DND-41 (cell line): ENCODE data around the gene FHOD3.

Experiments used
- CTCF ChIP-seq: IDR thresholded peaks from 2 replicates; pipeline ENCODE4 v1.5.1; 2012; ENCODE audit warnings: borderline replicate concordance, low read length, moderate library complexity, mild to moderate bottlenecking; ENCODE audit not compliant: poor library complexity, severe bottlenecking; ENCODE audit errors: extremely low read depth
- EZH2 ChIP-seq: IDR thresholded peaks from 3 replicates; pipeline ENCODE4 v1.6.1; 2012; ENCODE audit warnings: borderline replicate concordance, low read depth, mild to moderate bottlenecking, moderate library complexity, low read length, inconsistent platforms; ENCODE audit not compliant: severe bottlenecking

DNA sequence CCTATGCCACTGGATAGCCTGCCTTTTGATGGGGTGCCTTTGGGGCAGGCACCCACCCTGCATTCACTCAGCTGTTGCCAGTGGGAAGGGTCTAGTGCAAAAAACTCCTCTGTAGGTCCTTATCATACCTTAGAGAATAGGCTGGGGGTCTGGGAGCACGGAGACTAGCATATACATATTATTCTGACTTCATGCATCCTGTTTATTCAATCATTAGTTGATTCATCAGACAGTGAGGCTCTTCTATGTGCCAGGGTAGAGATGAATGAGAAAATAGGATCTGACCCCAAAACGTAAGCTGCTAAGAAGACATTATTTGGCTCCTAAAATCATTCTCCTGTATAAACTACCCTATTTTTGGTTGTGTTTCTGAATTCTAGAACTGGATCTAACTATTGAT lies 378.0 kb downstream of the FHOD3 start:
- no peak for TF ChIP-seq CTCF
- TF ChIP-seq EZH2 = no peak
